B cell (primary cell): ENCODE results near the gene NAMPT. TPM values are rescaled to one million over a fixed set of nuclear protein-coding genes. Genes with fewer than 3 reads are reported as not detected.

ENCODE experiments used
- ATAC-seq: fragments of 200-7000 bp; cut with Tn5 transposase; one replicate; pipeline ENCODE4 v1.10.0; 2021; ENCODE audit warnings: low read depth, mild to moderate bottlenecking, moderate number of reproducible peaks, moderate library complexity
- CTCF ChIA-PET: fragments of 350-600 bp; sonication (Branson Sonifier 250); formaldehyde crosslinking; loops from one replicate; lab custom pipeline; 2021; ENCODE audit warnings: antibody characterized with exemption, inconsistent platforms; lab: Charles Lee
- POLR2A ChIA-PET: fragments of 350-600 bp; sonication (Branson Sonifier 250); formaldehyde crosslinking; loops from one replicate; lab custom pipeline; 2021; ENCODE audit warnings: antibody characterized with exemption; lab: Charles Lee
- DNase-seq: peaks from one replicate; pipeline ENCODE4 v3.0.0; 2013
- H2AFZ ChIP-seq: 2 replicates; pipeline ENCODE4 v1.6.1; 2012; ENCODE audit warnings: mild to moderate bottlenecking, low read depth, low read length; ENCODE audit not compliant: insufficient read depth, poor library complexity, severe bottlenecking
- H3K27ac ChIP-seq, 2 donors: 1 replicate in 1 of 2; 2 replicates in 1 of 2; pipeline ENCODE4 v1.5.1; 2012 to 2013; ENCODE audit warnings: low read length in 2 of 2, mild to moderate bottlenecking in 2 of 2, moderate library complexity in 1 of 2
- H3K27me3 ChIP-seq, 4 experiments: fragments of 200-600 bp in 1 of 4; sonication (generic) in 1 of 4; replicated peaks in 1 of 4; 1 replicate in 2 of 4; 2 replicates in 2 of 4; pipeline versions ENCODE4 v1.6.1 to v1.7.0; 2013 to 2016; ENCODE audit warnings: low read length in 3 of 4, mild to moderate bottlenecking in 2 of 4, mixed read lengths in 1 of 4, moderate library complexity in 1 of 4; ENCODE audit not compliant: insufficient read depth in 4 of 4, control insufficient read depth in 3 of 4; ENCODE audit errors: control extremely low read depth in 1 of 4
- H3K36me3 ChIP-seq, 2 experiments: replicated peaks in 1 of 2; 1 replicate in 1 of 2; 2 replicates in 1 of 2; pipeline versions ENCODE4 v1.6.1 to v1.7.1; 2013; ENCODE audit warnings: low read length in 1 of 2; ENCODE audit not compliant: insufficient read depth in 2 of 2, control insufficient read depth in 1 of 2; ENCODE audit errors: control extremely low read depth in 1 of 2, extremely low read depth in 1 of 2
- H3K4me1 ChIP-seq, 2 donors: fragments of 200-600 bp in 1 of 2; sonication (generic) in 1 of 2; 1 replicate in 1 of 2; 2 replicates in 1 of 2; pipeline versions ENCODE4 v1.5.1 to v1.6.1; 2013 to 2017; ENCODE audit warnings: low read length in 2 of 2; ENCODE audit not compliant: control insufficient read depth in 2 of 2, insufficient read depth in 2 of 2
- H3K4me2 ChIP-seq: replicated peaks from 2 replicates; pipeline ENCODE3; 2012; ENCODE audit warnings: mild to moderate bottlenecking, low read depth, low read length; ENCODE audit not compliant: poor library complexity, severe bottlenecking
- H3K4me3 ChIP-seq, 5 experiments: fragments of 200-600 bp in 1 of 5; sonication (generic) in 1 of 5; 1 replicate in 3 of 5; 2 replicates in 2 of 5; pipeline versions ENCODE4 v1.5.1 to v1.7.0; 2011 to 2016; ENCODE audit warnings: low read length in 4 of 5, mild to moderate bottlenecking in 4 of 5, low read depth in 2 of 5, control low read depth in 1 of 5, moderate library complexity in 1 of 5; ENCODE audit not compliant: insufficient read depth in 1 of 5; ENCODE audit errors: control extremely low read depth in 1 of 5, extremely low read depth in 1 of 5
- H3K79me2 ChIP-seq: fragments of 200-600 bp; sonication (generic); one replicate; pipeline ENCODE4 v1.6.0; 2016; ENCODE audit warnings: low read length; ENCODE audit not compliant: control insufficient read depth, insufficient read depth
- H3K9ac ChIP-seq: fragments of 200-600 bp; sonication (generic); 2 replicates; pipeline ENCODE4 v1.6.1; 2017; ENCODE audit warnings: mild to moderate bottlenecking, low read length, moderate library complexity
- H3K9me3 ChIP-seq, 3 donors: one replicate each; pipeline versions ENCODE4 v1.6.1 to v1.7.1; 2013; ENCODE audit warnings: low read length in 2 of 3; ENCODE audit not compliant: control insufficient read depth in 2 of 3, insufficient read depth in 1 of 3; ENCODE audit errors: control extremely low read depth in 1 of 3
- H4K20me1 ChIP-seq: 2 replicates; pipeline ENCODE4 v1.6.0; 2012; ENCODE audit warnings: mild to moderate bottlenecking, low read length; ENCODE audit not compliant: insufficient read depth, control insufficient read depth, poor library complexity, severe bottlenecking
- H3K27ac Mint-ChIP-seq: one replicate; pipeline ENCODE4 v1.8.0; 2021; ENCODE audit warnings: mixed read lengths
- H3K27me3 Mint-ChIP-seq: one replicate; pipeline ENCODE4 v1.8.0; 2021; ENCODE audit warnings: mixed read lengths
- H3K4me1 Mint-ChIP-seq: one replicate; pipeline ENCODE4 v1.8.0; 2021; ENCODE audit warnings: mixed read lengths
- H3K4me3 Mint-ChIP-seq: one replicate; pipeline ENCODE4 v1.8.0; 2021; ENCODE audit warnings: mixed read lengths
- H3K9me3 Mint-ChIP-seq: one replicate; pipeline ENCODE4 v1.8.0; 2022; ENCODE audit warnings: mixed read lengths; ENCODE audit not compliant: insufficient read depth
- CTCF ChIP-seq: fragments of 200-600 bp; IDR thresholded peaks from one replicate; pipeline ENCODE4 v1.8.0; 2022; ENCODE audit warnings: antibody characterized with exemption, mild to moderate bottlenecking
- EZH2 ChIP-seq: IDR thresholded peaks from 2 replicates; pipeline ENCODE4 v1.6.1; 2012; ENCODE audit warnings: borderline replicate concordance, low read depth, mild to moderate bottlenecking, moderate library complexity, low read length; ENCODE audit not compliant: insufficient read depth, poor library complexity, severe bottlenecking
- WGBS: methylation state at CpG from one replicate; pipeline ENCODE4 v1.1.5; 2013; ENCODE audit warnings: missing lambda C conversion rate; ENCODE audit not compliant: insufficient coverage; 5-methylcytosine and 5-hydroxymethylcytosine counted together
- intact Hi-C: fragments of 100-400 bp; cut with micrococcal nuclease; formaldehyde crosslinking; loops from one replicate; pipeline ENCODE4 v1.10.0; 2022
- polyA plus RNA-seq: library from polyadenylated mRNA; depleted of rRNA; stranded (reverse); fragments of >200 nt; gene quantifications from 2 replicates; pipeline ENCODE4 v1.2.3, GENCODE V29; 2012
- total RNA-seq, 2 donors: library from RNA; stranded (reverse); fragments of 120-200 nt in 1 of 2; gene quantifications; 1 replicate in 1 of 2; 2 replicates in 1 of 2; pipeline versions ENCODE4 v1.2.3 to v1.2.4, GENCODE V29; 2013 to 2022

NAMPT gene
- total and polyA plus RNA-seq, 2 donors (not counting 1 experiment from before 2014, with no cell fraction given): 11.6 to 48.8 TPM

- no peaks in the 10 kb centered on the region for H4K20me1 ChIP-seq
- H3K4me3 ChIP-seq: no peak overlapping the region
- DNase-seq (no peak), ATAC-seq (no peak)
- Mint-ChIP-seq H3K27ac (no peak overlapping the region), H3K9me3 (peaks cover 5% of the 10 kb centered on the region), H3K4me1 (peaks cover 16% of the 10 kb centered on the region), H3K4me3 (no peak overlapping the region), H3K27me3 (peaks cover 23% of the 10 kb centered on the region)
- no peak overlapping the region for H2AFZ ChIP-seq
- CTCF ChIA-PET: no interaction called here
- no peaks in the 10 kb centered on the region for H3K79me2 ChIP-seq
- peaks cover 0 to 11% of the 10 kb centered on the region in 2 donors for H3K4me1 ChIP-seq
- H3K27me3 ChIP-seq: peaks cover 0 to 4% (median 0%) of the 10 kb centered on the region in 4 experiments
- H3K4me2 ChIP-seq: no peak overlapping the region
- H3K9me3 ChIP-seq: peaks cover 0 to 7% (median 0%) of the 10 kb centered on the region in 3 donors
- POLR2A ChIA-PET: no interaction called here
- no peak for TF ChIP-seq EZH2
- no peak for TF ChIP-seq CTCF
- intact Hi-C loops: no loop called here
- no peak overlapping the region for H3K27ac ChIP-seq
- no peaks in the 10 kb centered on the region for H3K36me3 ChIP-seq
- no peak overlapping the region for H3K9ac ChIP-seq
Measured at GRCh38 chr7:106316947-106317346, 32.2 kb upstream of the NAMPT start.

- Mint-ChIP-seq H3K27ac (no peak overlapping the region), H3K27me3 (peaks cover 15% of the 10 kb centered on the region), H3K9me3 (peaks cover 5% of the 10 kb centered on the region), H3K4me1 (peaks cover 16% of the 10 kb centered on the region), H3K4me3 (no peak overlapping the region)
- no peak for DNase-seq
- no peaks in the 10 kb centered on the region for H4K20me1 ChIP-seq
- ChIA-PET POLR2A (no interaction called here), CTCF (no interaction called here)
- H3K27me3 ChIP-seq: peaks cover 0 to 4% (median 0%) of the 10 kb centered on the region in 4 experiments
- H3K4me1 ChIP-seq: peaks cover 0 to 11% of the 10 kb centered on the region in 2 donors
- no peak overlapping the region for H3K4me3 ChIP-seq
- H3K4me2 ChIP-seq: no peak overlapping the region
- no peak for ATAC-seq
- H3K27ac ChIP-seq: no peak overlapping the region
- H3K9me3 ChIP-seq: no peaks in the 10 kb centered on the region
- H3K36me3 ChIP-seq: no peaks in the 10 kb centered on the region
- WGBS: 100% methylated on average over 1 of the region's 2 CpGs
- TF ChIP-seq CTCF: no peak
- TF ChIP-seq EZH2: no peak
- H2AFZ ChIP-seq: no peak overlapping the region
- H3K79me2 ChIP-seq: no peaks in the 10 kb centered on the region
- intact Hi-C loops: no loop called here
- H3K9ac ChIP-seq: no peak overlapping the region
Measured at GRCh38 chr7:106314875-106315274, 30.1 kb upstream of the NAMPT start.
